HG03571 (cell line): ENCODE results near the gene EYA4.

ENCODE experiments used
- ATAC-seq: cut with Tn5 transposase; IDR thresholded peaks from one replicate; pipeline ENCODE4 v1.9.1; 2021; ENCODE audit not compliant: unreplicated experiment

The EYA4 gene

GRCh38 chr6:133343220-133343619 lies 102.1 kb downstream of the EYA4 start:
- no peak for ATAC-seq

GRCh38 chr6:133348846-133349245 lies 107.7 kb downstream of the EYA4 start:
- ATAC-seq, result no peak

- ATAC-seq, result no peak
These were observed 109.8 kb downstream of the EYA4 start for GRCh38 chr6:133350928-133351327.

GRCh38 chr6:133352046-133352445 lies 110.9 kb downstream of the EYA4 start:
- no peak for ATAC-seq

GRCh38 chr6:133353061-133353460 lies 111.9 kb downstream of the EYA4 start:
- no peak for ATAC-seq

- ATAC-seq, result no peak
These were observed 114.8 kb downstream of the EYA4 start for GRCh38 chr6:133355922-133356321.

- ATAC-seq, result no peak
These were observed 117.5 kb downstream of the EYA4 start for GRCh38 chr6:133358574-133359150.

GRCh38 chr6:133359256-133359655 lies 118.1 kb downstream of the EYA4 start:
- no peak for ATAC-seq

GRCh38 chr6:133359760-133360159 lies 118.6 kb downstream of the EYA4 start:
- ATAC-seq, result no peak

- ATAC-seq, result no peak
These were observed 119.0 kb downstream of the EYA4 start for GRCh38 chr6:133360194-133360593.

- ATAC-seq, result no peak
These were observed 121.7 kb downstream of the EYA4 start for GRCh38 chr6:133362813-133363212.

GRCh38 chr6:133368664-133369063 lies 127.5 kb downstream of the EYA4 start:
- no peak for ATAC-seq

GRCh38 chr6:133369773-133370272 lies 128.7 kb downstream of the EYA4 start:
- ATAC-seq, result no peak

- no peak for ATAC-seq
These were observed 135.6 kb downstream of the EYA4 start for GRCh38 chr6:133376743-133377142.

GRCh38 chr6:133377219-133377618 lies 136.1 kb downstream of the EYA4 start:
- no peak for ATAC-seq

GRCh38 chr6:133380047-133380446 lies 138.9 kb downstream of the EYA4 start:
- ATAC-seq, result no peak

- no peak for ATAC-seq
These were observed 139.6 kb downstream of the EYA4 start for GRCh38 chr6:133380723-133381122.

GRCh38 chr6:133388731-133389130 lies 147.6 kb downstream of the EYA4 start:
- no peak for ATAC-seq

GRCh38 chr6:133390168-133390567 lies 149.0 kb downstream of the EYA4 start:
- no peak for ATAC-seq

- no peak for ATAC-seq
These were observed 150.9 kb downstream of the EYA4 start for GRCh38 chr6:133392015-133392414.

GRCh38 chr6:133392641-133393040 lies 151.5 kb downstream of the EYA4 start:
- no peak for ATAC-seq

- ATAC-seq, result no peak
These were observed 152.7 kb downstream of the EYA4 start for GRCh38 chr6:133393891-133394290.

GRCh38 chr6:133394630-133395029 lies 153.5 kb downstream of the EYA4 start:
- ATAC-seq, result no peak
